ENCODE data around the gene DAP.

Gene DAP

DNA sequence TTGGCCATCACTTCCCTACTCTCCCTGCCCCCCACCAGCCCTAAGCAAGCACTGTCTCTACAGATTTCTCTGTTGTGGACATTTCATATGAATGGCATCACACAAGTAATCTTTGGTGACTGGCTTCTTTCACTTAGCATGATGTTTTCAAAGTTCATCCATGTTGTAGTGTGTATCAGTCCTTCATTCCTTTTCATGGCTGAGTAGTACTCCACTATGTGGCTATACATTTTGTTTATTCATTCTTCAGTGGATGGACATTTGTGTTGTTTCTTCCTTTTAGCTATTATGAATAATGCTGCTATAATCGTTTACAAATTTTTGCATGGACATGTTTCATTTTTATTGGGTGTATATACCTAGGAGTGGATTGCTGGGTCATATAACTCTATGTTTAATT lies 84.1 kb downstream of the DAP start:
- Histone ChIP-seq H3K9ac (ENCODE audit: low read depth, low read length) (no peak overlapping the region), H3K4me1 (ENCODE audit: insufficient read depth, low read length) (no peaks in the 10 kb centered on the region), H3K36me3 (ENCODE audit: insufficient read depth, low read length) (peaks cover 4% of the 10 kb centered on the region; the same call in 1 of the 2 replicates), H3K9me3 (ENCODE audit: control insufficient read depth, insufficient read depth, low read length) (no peaks in the 10 kb centered on the region)

DNA sequence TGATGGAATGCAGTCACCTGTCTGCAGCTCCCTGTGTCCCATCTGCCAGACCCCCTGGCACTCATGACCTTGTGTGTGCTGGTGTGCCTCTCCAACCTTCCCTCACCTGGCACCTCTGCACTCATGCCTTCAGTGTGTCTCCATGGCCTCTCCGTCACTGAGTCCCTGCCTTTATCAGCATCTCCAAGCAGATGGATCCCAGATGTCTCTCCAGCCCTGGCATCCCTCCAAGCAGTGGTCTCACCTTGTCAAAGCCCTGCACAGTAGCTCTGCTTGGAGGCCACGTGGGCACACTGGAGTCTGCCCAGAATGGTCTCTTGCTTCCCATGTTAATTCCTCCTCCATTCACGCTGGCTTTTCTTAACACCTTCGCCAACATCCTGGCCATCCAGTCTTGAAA lies 84.8 kb downstream of the DAP start:
- H3K9ac ChIP-seq (ENCODE audit: low read depth, low read length): no peak overlapping the region
- H3K4me1 ChIP-seq (ENCODE audit: insufficient read depth, low read length): no peaks in the 10 kb centered on the region
- H3K36me3 ChIP-seq (ENCODE audit: insufficient read depth, low read length): peaks cover 4% of the 10 kb centered on the region; the same call in 1 of the 2 replicates
- H3K9me3 ChIP-seq (ENCODE audit: control insufficient read depth, insufficient read depth, low read length): no peaks in the 10 kb centered on the region

DNA sequence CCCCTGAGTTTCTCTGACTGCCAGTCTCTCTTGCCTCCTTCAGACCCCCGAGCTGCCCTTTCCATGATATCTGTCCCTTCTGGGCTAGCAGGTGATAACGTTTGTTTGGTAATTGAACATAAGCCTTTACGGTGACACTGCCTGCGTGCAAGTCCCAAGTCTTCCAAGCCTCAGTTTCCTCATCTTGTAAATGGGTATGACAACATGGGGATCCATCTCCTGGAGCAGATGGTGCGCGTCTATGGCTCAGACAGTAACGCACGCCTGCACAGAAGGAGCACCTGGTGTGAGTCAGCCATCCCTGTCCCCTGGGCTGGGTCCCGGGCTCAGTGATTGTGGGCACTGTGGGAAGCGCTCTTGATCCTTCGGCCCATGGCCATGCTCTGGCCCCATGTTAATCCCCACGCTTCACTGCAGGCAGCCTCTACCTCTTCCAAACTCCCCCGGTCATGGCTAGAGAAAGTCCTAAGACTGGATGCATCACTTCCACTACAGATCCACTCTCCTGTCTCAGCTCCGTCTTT lies 85.8 kb downstream of the DAP start:
- no peak overlapping the region for H3K9ac ChIP-seq (ENCODE audit: low read depth, low read length)
- H3K36me3 ChIP-seq (ENCODE audit: insufficient read depth, low read length): peaks cover 4% of the 10 kb centered on the region; the same call in 1 of the 2 replicates
- H3K9me3 ChIP-seq (ENCODE audit: control insufficient read depth, insufficient read depth, low read length): no peaks in the 10 kb centered on the region
- no peaks in the 10 kb centered on the region for H3K4me1 ChIP-seq (ENCODE audit: insufficient read depth, low read length)

DNA sequence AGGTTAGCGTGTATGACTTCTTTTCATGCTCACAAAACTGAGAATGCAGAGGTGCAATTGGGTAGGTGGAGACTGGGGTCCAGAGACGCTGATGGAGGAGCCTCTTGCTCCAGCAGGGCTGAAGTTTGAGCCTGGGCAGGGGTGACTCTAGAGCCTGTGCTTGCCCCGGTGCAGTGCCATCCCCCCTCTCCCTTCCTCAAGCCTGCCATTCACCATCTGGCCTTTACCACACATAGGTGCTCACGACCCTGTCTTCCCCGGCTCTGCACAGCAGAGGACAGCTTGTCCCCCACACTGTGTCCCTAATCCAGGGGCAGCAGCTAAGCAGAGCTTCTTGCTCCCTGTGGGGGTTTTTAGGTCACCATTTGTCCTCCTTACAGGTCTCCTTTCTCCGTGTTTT lies 86.5 kb downstream of the DAP start:
- H3K9me3 ChIP-seq (ENCODE audit: control insufficient read depth, insufficient read depth, low read length): no peaks in the 10 kb centered on the region
- no peaks in the 10 kb centered on the region for H3K4me1 ChIP-seq (ENCODE audit: insufficient read depth, low read length)
- no peak overlapping the region for H3K9ac ChIP-seq (ENCODE audit: low read depth, low read length)
- H3K36me3 ChIP-seq (ENCODE audit: insufficient read depth, low read length): peaks cover 3% of the 10 kb centered on the region; the same call in 1 of the 2 replicates

DNA sequence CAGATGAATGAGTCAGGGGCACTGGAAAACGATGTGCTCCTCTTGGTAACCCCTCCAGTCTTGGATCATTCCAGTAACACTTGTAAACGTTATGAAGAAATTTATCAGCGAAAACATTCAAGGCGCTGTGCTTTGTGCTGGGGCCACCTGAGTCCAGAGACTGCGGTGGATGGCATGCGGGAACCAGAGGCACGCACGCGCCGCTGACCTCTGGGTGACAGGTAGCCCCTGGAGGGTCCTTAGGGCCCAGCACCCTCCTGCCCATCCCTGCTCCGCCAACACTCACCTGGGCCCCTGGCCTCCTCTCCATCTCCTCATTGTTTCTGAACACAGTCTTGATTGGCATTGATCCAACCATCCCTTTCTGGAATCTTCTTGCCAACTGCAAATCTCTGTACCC lies 86.9 kb downstream of the DAP start:
- H3K9ac ChIP-seq (ENCODE audit: low read depth, low read length): no peak overlapping the region

DNA sequence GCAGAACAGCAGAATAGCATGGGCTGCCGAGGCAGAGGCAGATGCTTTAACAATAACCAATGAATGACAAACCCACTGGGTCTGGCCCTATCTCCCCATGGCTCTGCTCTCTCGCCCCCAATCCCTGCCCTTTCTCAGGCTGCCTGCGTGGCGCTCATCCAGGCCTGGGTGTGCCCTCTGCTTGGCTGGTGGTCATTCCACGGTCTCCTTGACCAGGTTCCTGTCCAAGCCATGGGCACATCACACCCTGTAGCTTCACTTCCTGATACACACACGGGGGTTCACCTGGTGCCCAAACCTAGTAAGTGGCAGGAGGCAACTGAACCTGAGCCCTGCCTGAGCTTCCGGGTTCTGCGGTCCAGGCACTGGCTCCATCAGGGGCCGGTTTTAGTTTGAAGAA lies 87.6 kb downstream of the DAP start:
- Histone ChIP-seq H3K9ac (ENCODE audit: low read depth, low read length) (no peak overlapping the region), H3K4me1 (ENCODE audit: insufficient read depth, low read length) (no peaks in the 10 kb centered on the region), H3K9me3 (ENCODE audit: control insufficient read depth, insufficient read depth, low read length) (no peaks in the 10 kb centered on the region), H3K36me3 (ENCODE audit: insufficient read depth, low read length) (no peaks in the 10 kb centered on the region)

More for the DNA sequence above, 86.9 kb downstream of the DAP start:
- Histone ChIP-seq H3K4me1 (ENCODE audit: insufficient read depth, low read length) (no peaks in the 10 kb centered on the region), H3K36me3 (ENCODE audit: insufficient read depth, low read length) (no peaks in the 10 kb centered on the region), H3K9me3 (ENCODE audit: control insufficient read depth, insufficient read depth, low read length) (no peaks in the 10 kb centered on the region)

DNA sequence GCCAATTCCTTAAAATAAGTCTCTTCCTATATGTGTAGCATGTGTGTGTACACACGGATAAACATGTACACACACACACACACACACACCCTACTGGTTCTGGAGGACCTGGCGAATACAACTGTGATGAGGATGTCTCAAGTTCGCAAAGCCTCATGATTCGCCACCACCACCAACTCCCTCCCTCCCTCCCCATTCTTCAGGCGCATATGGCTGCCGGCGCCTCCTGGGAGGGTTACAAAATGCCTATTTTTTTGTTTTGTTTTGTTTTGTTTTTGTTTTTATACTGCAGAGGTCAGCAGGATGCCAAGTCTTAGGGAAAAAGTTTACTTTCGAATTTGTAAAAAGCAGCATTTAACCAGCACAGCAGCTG lies 88.0 kb downstream of the DAP start:
- H3K9ac ChIP-seq (ENCODE audit: low read depth, low read length): no peak overlapping the region
- H3K4me1 ChIP-seq (ENCODE audit: insufficient read depth, low read length): no peaks in the 10 kb centered on the region
- no peaks in the 10 kb centered on the region for H3K36me3 ChIP-seq (ENCODE audit: insufficient read depth, low read length)
- H3K9me3 ChIP-seq (ENCODE audit: control insufficient read depth, insufficient read depth, low read length): no peaks in the 10 kb centered on the region

DNA sequence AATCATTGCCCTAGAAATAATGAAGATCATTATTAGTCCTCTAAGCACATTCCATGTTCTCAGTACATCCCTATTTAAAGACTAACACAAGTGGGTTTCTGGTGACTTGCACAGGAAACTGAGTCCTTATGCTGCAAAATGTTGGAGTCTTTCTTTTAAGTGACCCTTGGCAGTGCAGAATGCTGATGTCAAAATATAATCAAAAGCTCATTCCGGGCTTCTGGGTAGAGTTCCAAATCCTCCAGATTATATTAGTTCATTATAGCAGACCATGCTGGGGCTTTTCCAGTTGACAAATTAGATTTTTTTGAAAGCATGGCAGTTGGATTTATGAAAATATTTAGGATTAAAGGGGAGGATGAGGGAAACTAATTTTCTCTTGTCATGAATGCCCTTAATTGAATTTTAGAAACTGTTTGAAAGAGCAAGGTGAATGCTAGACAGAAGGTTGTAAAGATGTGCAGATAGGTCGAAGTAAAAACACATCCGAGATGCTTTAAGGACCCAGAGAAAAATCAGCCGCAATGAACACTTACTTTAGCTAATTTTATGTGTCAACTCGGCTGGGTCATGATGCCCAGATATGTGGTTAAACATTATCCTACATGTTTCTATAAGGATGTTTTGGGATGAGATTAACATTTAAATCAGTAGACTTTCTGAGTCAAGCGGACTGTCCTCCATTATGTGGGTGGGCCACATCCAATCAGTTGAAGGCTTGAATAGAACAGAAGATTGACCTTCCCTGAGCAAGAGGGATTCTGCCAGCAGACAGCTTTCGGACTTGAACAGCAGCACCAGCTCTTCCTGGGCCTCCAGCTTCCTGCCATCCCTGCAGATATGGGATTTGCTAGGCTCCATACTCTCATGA lies 88.7 kb downstream of the DAP start:
- no peaks in the 10 kb centered on the region for H3K9me3 ChIP-seq (ENCODE audit: control insufficient read depth, insufficient read depth, low read length)
- H3K4me1 ChIP-seq (ENCODE audit: insufficient read depth, low read length): no peaks in the 10 kb centered on the region
- H3K9ac ChIP-seq (ENCODE audit: low read depth, low read length): no peak overlapping the region

DNA sequence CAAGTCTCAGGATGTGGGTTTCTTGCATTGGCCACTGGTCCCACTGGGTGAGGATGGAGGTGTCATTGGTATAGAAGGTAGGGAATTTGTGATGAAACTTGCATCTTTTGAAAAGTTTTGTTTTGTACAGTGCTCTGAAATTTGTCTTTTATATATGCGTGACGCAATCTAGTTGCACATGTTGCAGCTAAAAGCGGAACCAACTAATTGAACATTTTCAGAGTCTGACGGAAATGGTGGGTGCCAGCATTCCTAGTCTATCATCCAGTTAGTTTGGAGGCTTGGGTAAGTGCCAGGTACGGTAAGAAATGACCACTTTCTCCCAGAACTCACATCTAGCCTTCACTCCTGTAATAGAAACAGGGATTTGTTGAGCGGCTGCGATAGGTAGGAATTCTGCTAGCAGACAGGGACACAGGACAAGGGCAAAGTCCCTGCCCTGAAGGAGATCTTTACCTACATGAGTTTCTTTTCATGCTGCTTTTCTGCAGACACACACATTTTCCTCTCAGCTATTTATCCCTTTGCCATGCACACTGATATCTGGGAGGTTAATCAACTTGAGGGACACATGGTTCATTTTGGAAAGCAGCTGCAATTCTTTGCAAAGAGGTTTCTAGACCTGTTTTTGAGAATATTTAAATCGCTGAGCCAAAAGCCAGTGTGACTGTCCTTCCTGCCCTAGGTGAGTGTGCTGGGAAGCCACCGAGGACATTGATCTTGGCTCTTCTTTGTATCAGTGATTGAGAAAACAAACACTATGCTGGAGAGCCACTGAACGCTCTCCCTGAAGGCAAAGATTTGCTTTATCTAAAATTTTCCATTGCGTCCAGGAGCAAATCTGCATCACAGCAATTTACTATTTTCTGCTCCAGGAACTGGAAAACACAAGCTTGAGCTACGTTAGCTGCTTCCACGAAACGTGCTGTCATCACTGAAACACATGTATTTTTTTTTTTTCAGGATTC lies 89.7 kb downstream of the DAP start:
- no peaks in the 10 kb centered on the region for H3K4me1 ChIP-seq (ENCODE audit: insufficient read depth, low read length)
- H3K36me3 ChIP-seq (ENCODE audit: insufficient read depth, low read length): no peaks in the 10 kb centered on the region
- no peaks in the 10 kb centered on the region for H3K9me3 ChIP-seq (ENCODE audit: control insufficient read depth, insufficient read depth, low read length)
- no peak overlapping the region for H3K9ac ChIP-seq (ENCODE audit: low read depth, low read length)

More for the DNA sequence above, 88.7 kb downstream of the DAP start:
- no peaks in the 10 kb centered on the region for H3K36me3 ChIP-seq (ENCODE audit: insufficient read depth, low read length)

DNA sequence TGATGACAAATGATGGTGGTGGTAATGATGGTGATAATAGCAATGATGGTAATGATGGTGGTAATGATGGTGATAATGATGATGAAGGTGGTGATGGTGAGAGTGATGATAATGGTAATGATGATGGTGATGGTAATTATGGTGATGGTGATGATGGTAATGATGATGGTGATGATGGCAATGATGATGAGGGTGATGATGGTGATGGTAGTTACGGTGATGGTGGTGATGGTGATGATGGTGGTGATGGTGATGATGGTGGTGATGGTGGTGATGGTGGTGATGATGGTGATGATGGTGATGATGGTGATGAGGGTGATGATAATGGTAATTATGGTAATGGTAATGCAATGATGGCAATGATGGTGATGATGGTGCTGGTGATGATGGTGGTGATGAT lies 91.1 kb downstream of the DAP start:
- Histone ChIP-seq H3K9me3 (ENCODE audit: control insufficient read depth, insufficient read depth, low read length) (no peaks in the 10 kb centered on the region), H3K9ac (ENCODE audit: low read depth, low read length) (no peak overlapping the region)

DNA sequence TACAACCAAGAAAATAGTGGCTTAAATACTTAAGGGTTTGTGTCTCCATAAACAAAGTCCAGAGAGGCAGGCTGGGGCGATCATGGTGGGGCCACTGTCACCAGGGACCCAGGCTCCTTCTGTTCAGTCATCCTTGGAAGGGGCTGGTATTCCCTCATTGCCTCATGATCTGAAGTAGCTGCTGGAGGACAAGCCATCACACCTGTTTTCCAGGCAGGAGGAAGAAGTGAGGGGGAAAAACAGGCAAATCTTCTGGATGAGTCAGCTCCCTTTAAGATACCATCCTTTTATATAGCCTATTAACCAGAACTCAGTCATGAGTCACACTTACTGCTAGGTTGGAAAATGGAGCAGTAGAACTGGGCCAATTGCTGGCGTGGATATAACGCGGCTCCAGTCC lies 92.3 kb downstream of the DAP start:
- Histone ChIP-seq H3K9ac (ENCODE audit: low read depth, low read length) (no peak overlapping the region), H3K9me3 (ENCODE audit: control insufficient read depth, insufficient read depth, low read length) (no peaks in the 10 kb centered on the region), H3K4me1 (ENCODE audit: insufficient read depth, low read length) (peaks cover 2% of the 10 kb centered on the region; the same call in 1 of the 2 replicates), H3K36me3 (ENCODE audit: insufficient read depth, low read length) (no peaks in the 10 kb centered on the region)

More for the DNA sequence above, 91.1 kb downstream of the DAP start:
- Histone ChIP-seq H3K36me3 (ENCODE audit: insufficient read depth, low read length) (no peaks in the 10 kb centered on the region), H3K4me1 (ENCODE audit: insufficient read depth, low read length) (no peaks in the 10 kb centered on the region)

DNA sequence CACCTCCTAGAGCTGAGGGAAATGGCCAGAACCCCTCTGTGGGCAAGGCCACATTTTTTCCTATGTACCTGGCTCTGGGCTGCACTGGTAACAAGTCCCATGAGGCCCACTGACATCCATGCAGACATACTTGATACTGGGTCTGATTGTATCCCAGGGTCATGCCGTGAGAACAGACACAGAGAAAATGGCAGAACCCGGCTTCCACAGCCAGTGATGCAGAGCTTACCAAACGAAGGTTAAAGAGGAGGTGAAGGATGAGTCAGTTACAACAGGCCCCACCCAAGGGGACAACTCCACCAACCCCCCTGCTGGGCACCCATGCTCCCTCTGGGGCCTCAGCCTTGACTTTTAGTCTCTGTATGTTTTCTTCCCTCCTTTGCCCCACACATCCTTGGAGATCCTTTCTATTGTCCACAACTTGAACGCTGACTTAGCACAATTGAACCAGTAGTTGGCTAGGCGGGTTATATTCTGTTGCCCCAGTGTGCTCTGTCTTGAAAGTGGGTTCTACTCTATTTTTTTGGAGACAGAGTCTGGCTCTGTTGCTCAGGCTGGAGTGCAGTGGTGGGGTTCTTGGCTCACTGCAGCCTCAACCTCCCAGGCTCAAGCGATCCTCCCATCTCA lies 93.5 kb downstream of the DAP start:
- H3K9me3 ChIP-seq (ENCODE audit: control insufficient read depth, insufficient read depth, low read length): no peaks in the 10 kb centered on the region
- no peak overlapping the region for H3K9ac ChIP-seq (ENCODE audit: low read depth, low read length)
- H3K4me1 ChIP-seq (ENCODE audit: insufficient read depth, low read length): peaks cover 6% of the 10 kb centered on the region; the same call in 1 of the 2 replicates
- H3K36me3 ChIP-seq (ENCODE audit: insufficient read depth, low read length): no peaks in the 10 kb centered on the region

DNA sequence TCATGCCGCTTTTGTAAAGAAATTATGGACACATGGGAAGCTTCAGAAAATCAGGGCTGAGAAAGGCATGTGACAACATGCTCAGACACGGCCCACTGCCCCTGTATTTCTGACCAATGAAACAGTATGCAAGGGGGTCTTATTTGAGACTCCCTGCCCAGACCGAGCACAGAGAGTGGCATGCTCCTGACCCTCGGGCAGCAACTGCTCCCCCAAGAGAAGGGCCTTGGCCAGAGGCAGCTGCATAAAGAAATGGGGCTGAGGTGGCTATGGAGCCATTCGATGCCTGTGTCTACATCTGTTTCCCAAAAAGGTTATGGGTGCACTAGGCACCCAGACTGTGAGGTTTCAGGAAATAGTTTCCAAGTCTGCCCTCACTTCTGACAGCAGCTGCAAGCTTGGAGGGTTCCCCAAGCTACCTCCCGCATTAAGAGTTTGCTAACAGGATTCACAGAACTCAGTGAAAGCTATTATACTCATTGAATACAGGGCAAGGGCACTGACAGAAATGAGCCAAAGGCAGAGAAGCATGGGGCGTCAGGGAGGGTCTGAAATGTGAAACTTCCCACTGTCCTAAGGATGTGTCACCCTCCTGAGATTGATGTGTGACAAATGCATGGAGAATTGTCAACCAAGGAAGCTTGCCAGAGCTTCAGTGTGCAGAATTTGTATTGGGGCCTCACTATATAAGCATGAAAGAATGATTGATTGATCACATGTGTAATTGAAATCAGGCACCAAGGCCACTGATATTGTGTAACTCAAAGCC lies 94.3 kb downstream of the DAP start:
- Histone ChIP-seq H3K9me3 (ENCODE audit: control insufficient read depth, insufficient read depth, low read length) (no peaks in the 10 kb centered on the region), H3K36me3 (ENCODE audit: insufficient read depth, low read length) (no peaks in the 10 kb centered on the region), H3K9ac (ENCODE audit: low read depth, low read length) (no peak overlapping the region), H3K4me1 (ENCODE audit: insufficient read depth, low read length) (peaks cover 6% of the 10 kb centered on the region; the same call in 1 of the 2 replicates)
